Measurements from ENCODE around the gene PDIK1L. TPM values are rescaled to one million over a fixed set of nuclear protein-coding genes. Genes with fewer than 3 reads are reported as not detected.

Gene PDIK1L
- total and polyA plus RNA-seq, 2 donors (not counting 1 experiment from before 2014, with no cell fraction given), result 1.3 to 17.3 TPM

DNA sequence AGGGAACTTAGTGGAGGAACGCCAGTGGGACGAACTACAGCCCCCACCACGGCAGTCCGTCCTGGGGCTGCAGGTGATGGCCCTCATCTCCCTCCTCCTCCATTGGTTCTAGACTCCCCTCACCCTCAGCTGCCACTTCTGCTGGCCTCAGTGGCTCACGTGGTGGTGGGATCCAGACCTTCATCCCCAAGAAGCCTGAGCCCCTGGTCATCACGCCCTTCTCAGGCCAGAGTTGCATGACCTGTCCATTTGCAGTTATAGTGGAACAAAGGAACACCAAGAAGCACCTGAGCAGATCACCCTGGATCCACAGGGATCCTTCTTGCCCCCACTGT lies 34.3 kb downstream of the PDIK1L start:
- H3K79me2 ChIP-seq (ENCODE audit: control insufficient read depth, insufficient read depth, low read length), result no peaks in the 10 kb centered on the region
- Mint-ChIP-seq H3K4me3 (no peak overlapping the region), H3K4me1 (peaks cover 3% of the 10 kb centered on the region), H3K27ac (no peak overlapping the region), H3K9me3 (ENCODE audit: insufficient read depth) (no peaks in the 10 kb centered on the region), H3K27me3 (peaks cover 14% of the 10 kb centered on the region)
- POLR2A ChIA-PET, result interaction anchor here (0.6 kb wide), 1 partner anchor 39 kb away, joined by 3 read pairs; no protein-coding TSS in a partner anchor
- H3K36me3 ChIP-seq (replicated peaks in 1 of 2; ENCODE audit: control extremely low read depth in 1 of 2, control insufficient read depth in 1 of 2, extremely low read depth in 1 of 2, insufficient read depth in 2 of 2, low read length in 1 of 2), result no peaks in the 10 kb centered on the region
- 73% methylated on average over 6 of the region's 6 CpGs for WGBS (ENCODE audit: insufficient coverage)
- H4K20me1 ChIP-seq (ENCODE audit: control insufficient read depth, insufficient read depth, low read length, poor library complexity, severe bottlenecking), result no peaks in the 10 kb centered on the region
- intact Hi-C loops (cut with micrococcal nuclease), result loop anchor here (1.0 to 10.0 kb wide), 2 partner anchors 111 to 251 kb away; no protein-coding TSS in a partner anchor
- no peak overlapping the region for H3K27ac ChIP-seq (ENCODE audit: low read length in 2 of 2)
- no peak overlapping the region for H3K4me2 ChIP-seq (replicated peaks; ENCODE audit: low read depth, low read length, poor library complexity, severe bottlenecking)
- no peak overlapping the region for H3K4me3 ChIP-seq (ENCODE audit: control extremely low read depth in 1 of 5, extremely low read depth in 1 of 5, insufficient read depth in 1 of 5, low read depth in 2 of 5, low read length in 4 of 5)
- H3K4me1 ChIP-seq (ENCODE audit: control insufficient read depth in 2 of 2, insufficient read depth in 2 of 2, low read length in 2 of 2), result peaks cover 4 to 6% of the 10 kb centered on the region in 2 donors
- CTCF ChIA-PET, result interaction anchor here (0.6 to 13.1 kb wide), 15 partner anchors 9 to 271 kb away, joined by 3 to 336 read pairs (median 8); partner anchors contain the start of genes CEP85 and PDIK1L
- no peaks in the 10 kb centered on the region for H3K9me3 ChIP-seq (ENCODE audit: control extremely low read depth in 1 of 3, control insufficient read depth in 2 of 3, insufficient read depth in 1 of 3, low read length in 2 of 3)
- TF ChIP-seq, protein P1, sequence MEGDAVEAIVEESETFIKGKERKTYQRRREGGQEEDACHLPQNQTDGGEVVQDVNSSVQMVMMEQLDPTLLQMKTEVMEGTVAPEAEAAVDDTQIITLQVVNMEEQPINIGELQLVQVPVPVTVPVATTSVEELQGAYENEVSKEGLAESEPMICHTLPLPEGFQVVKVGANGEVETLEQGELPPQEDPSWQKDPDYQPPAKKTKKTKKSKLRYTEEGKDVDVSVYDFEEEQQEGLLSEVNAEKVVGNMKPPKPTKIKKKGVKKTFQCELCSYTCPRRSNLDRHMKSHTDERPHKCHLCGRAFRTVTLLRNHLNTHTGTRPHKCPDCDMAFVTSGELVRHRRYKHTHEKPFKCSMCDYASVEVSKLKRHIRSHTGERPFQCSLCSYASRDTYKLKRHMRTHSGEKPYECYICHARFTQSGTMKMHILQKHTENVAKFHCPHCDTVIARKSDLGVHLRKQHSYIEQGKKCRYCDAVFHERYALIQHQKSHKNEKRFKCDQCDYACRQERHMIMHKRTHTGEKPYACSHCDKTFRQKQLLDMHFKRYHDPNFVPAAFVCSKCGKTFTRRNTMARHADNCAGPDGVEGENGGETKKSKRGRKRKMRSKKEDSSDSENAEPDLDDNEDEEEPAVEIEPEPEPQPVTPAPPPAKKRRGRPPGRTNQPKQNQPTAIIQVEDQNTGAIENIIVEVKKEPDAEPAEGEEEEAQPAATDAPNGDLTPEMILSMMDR (IDR thresholded peaks at IDR 0.05), result no peak
- no peak for TF ChIP-seq EZH2 (IDR thresholded peaks at IDR 0.05; ENCODE audit: borderline replicate concordance, insufficient read depth, low read depth, low read length, poor library complexity, severe bottlenecking)
- no peak overlapping the region for H2AFZ ChIP-seq (ENCODE audit: insufficient read depth, low read depth, low read length, poor library complexity, severe bottlenecking)
- ATAC-seq (ENCODE audit: low read depth), result no peak
- peaks cover 0 to 6% (median 0%) of the 10 kb centered on the region in 4 experiments for H3K27me3 ChIP-seq (replicated peaks in 1 of 4; ENCODE audit: control extremely low read depth in 1 of 4, control insufficient read depth in 3 of 4, insufficient read depth in 4 of 4, low read length in 3 of 4)
- no peak for DNase-seq
- H3K9ac ChIP-seq (ENCODE audit: low read length), result no peak overlapping the region

DNA sequence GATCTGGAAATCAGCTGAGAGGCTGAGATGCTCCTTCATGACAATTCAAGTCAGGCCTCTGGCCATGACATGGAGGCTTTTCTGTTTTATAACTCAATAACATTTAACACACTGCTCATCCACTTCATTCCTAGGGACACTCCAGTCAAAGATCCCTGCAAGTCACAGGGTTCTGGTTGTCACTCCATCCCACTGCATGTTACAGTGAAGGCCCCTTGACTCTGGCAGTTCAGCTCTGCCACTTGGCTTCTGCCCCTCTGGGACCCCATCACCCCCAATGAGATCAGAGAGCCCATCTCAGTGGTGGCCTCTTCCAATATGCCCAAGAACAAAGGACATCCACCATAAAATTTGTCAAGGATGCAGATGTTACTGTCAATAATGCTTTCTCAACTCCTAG lies 37.3 kb downstream of the PDIK1L start:
- H3K27me3 Mint-ChIP-seq, result peaks cover 23% of the 10 kb centered on the region
- H3K9me3 Mint-ChIP-seq (ENCODE audit: insufficient read depth), result no peaks in the 10 kb centered on the region
- no peaks in the 10 kb centered on the region for H3K9me3 ChIP-seq (ENCODE audit: control extremely low read depth in 1 of 3, control insufficient read depth in 2 of 3, insufficient read depth in 1 of 3, low read length in 2 of 3)
- no peak overlapping the region for H3K27ac Mint-ChIP-seq
- peaks cover 3% of the 10 kb centered on the region for H3K4me1 Mint-ChIP-seq
- H3K4me3 ChIP-seq (ENCODE audit: control extremely low read depth in 1 of 5, extremely low read depth in 1 of 5, insufficient read depth in 1 of 5, low read depth in 2 of 5, low read length in 4 of 5), result no peak overlapping the region
- H3K27me3 ChIP-seq (replicated peaks in 1 of 4; ENCODE audit: control extremely low read depth in 1 of 4, control insufficient read depth in 3 of 4, insufficient read depth in 4 of 4, low read length in 3 of 4), result peaks cover 0 to 10% (median 0%) of the 10 kb centered on the region in 4 experiments
- H3K4me2 ChIP-seq (replicated peaks; ENCODE audit: low read depth, low read length, poor library complexity, severe bottlenecking), result no peak overlapping the region
- no peak overlapping the region for H2AFZ ChIP-seq (ENCODE audit: insufficient read depth, low read depth, low read length, poor library complexity, severe bottlenecking)
- H3K27ac ChIP-seq (ENCODE audit: low read length in 2 of 2), result no peak overlapping the region
- H3K36me3 ChIP-seq (replicated peaks in 1 of 2; ENCODE audit: control extremely low read depth in 1 of 2, control insufficient read depth in 1 of 2, extremely low read depth in 1 of 2, insufficient read depth in 2 of 2, low read length in 1 of 2), result no peaks in the 10 kb centered on the region
- DNase-seq (no peak), ATAC-seq (ENCODE audit: low read depth) (no peak)
- no peak for TF ChIP-seq EZH2 (IDR thresholded peaks at IDR 0.05; ENCODE audit: borderline replicate concordance, insufficient read depth, low read depth, low read length, poor library complexity, severe bottlenecking)
- TF ChIP-seq, protein P1 (IDR thresholded peaks at IDR 0.05), result no peak
- H3K79me2 ChIP-seq (ENCODE audit: control insufficient read depth, insufficient read depth, low read length), result no peaks in the 10 kb centered on the region
- H3K9ac ChIP-seq (ENCODE audit: low read length), result no peak overlapping the region
- POLR2A ChIA-PET, result no interaction called here
- intact Hi-C loops (cut with micrococcal nuclease), result loop anchor here (10.0 kb wide), 1 partner anchor 254 kb away; no protein-coding TSS in a partner anchor
- H3K4me1 ChIP-seq (ENCODE audit: control insufficient read depth in 2 of 2, insufficient read depth in 2 of 2, low read length in 2 of 2), result peaks cover 4 to 6% of the 10 kb centered on the region in 2 donors
- no peaks in the 10 kb centered on the region for H4K20me1 ChIP-seq (ENCODE audit: control insufficient read depth, insufficient read depth, low read length, poor library complexity, severe bottlenecking)
- no peak overlapping the region for H3K4me3 Mint-ChIP-seq
- CTCF ChIA-PET, result interaction anchor here (1.4 to 13.1 kb wide), 2 partner anchors 11 to 43 kb away, joined by 3 to 336 read pairs; partner anchors contain the start of gene PDIK1L

Data from B cell (primary cell).